NCI-H345 treated with DMSO at 0.1 percent for 48 hours (cell line): ENCODE results near the gene SNAP91.
"Not testable (repeated sequence)": the region's sequence is repeated elsewhere in the genome, so short reads cannot be mapped to it uniquely, and the experiment has no call there.

Source experiments
- DNase-seq: peaks from one replicate; lab custom pipeline; 2025; ENCODE audit not compliant: unreplicated experiment; lab: John Stamatoyannopoulos, UW

SNAP91 gene

DNA sequence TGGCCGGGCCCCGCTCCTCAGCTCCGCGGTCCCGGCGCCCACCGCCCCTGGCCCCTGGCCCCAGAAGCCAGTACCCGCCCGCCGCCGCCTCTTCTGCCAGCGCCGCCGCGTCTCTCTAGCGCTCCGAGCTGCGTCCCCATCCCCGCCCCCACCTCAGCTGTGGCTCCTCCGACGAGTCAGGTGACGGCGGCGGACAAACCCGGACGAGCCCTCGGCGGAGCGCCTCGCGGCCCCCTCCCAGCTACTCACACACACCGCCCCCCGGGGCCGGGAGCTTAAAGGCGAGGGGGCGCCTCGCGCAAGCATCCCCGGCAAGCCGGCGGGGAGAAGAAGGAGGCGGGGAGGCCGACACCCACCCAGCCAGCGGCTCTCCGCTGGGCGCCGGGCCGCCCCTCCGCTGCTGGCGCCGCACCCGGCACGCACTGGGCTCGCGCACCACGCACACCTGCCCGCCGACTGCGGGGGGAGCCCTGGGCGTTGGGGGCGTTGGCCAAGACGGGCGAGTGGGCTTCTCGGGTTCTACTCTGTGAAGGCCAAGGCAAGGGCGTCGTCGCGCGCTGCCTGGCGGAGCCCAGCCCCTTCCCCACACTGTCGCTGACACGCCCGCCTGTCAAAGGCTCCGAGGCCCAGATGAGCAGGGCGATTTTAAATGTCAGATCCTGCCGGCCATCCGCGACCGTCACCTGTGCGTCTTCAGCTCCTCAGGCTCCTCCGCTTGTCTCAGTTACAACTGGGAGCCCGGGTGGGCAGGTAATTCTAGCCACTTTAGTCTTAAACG is at the start of gene SNAP91:
Gene SNAP91, minus strand, starts transcription at position 132 of the 778 bp plus-strand sequence. CDS start 1,174 bp downstream, outside the sequence.
- peak; percentile 63 for DNase-seq

DNA sequence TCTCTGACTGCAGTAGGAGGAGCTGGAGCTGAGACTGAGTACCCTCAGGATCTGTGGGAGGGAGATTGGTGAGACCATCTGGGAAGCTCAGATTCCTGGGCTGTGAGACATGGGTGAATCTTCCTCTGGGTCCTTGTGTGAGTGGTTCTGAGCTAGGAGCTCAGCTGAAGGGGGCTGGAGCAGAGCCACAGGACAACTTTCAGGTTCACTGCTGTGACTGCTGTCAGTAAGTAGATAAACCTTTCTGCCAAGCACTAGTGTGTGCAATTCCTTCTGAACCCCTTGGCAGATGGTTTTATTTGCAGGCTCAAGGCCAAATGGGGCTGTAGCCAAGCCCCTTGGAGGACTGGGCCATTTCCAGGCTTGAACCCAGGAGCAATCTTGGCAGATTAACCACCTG is 49.6 kb upstream of the SNAP91 start:
- DNase-seq = no peak

- DNase-seq = no peak
These were observed 48.1 kb upstream of the SNAP91 start for GRCh38 chr6:83757021-83757420.

- no peak for DNase-seq
These were observed 47.7 kb upstream of the SNAP91 start for GRCh38 chr6:83756565-83756964.

DNA sequence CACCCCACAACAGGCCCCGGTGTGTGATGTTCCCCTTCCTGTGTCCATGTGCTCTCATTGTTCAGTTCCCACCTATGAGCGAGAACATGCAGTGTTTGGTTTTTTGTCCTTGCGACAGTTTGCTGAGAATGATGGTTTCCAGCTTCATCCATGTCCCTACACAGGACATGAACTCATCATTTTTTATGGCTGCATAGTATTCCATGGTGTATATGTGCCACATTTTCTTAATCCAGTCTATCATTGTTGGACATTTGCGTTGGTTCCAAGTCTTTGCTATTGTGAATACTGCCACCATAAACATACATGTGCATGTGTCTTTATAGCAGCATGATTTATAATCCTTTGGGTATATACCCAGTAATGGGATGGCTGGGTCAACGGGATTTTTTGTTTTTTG is 43.5 kb upstream of the SNAP91 start:
- DNase-seq = not testable (repeated sequence)

- no peak for DNase-seq
These were observed 32.2 kb upstream of the SNAP91 start for GRCh38 chr6:83741089-83741488.

DNA sequence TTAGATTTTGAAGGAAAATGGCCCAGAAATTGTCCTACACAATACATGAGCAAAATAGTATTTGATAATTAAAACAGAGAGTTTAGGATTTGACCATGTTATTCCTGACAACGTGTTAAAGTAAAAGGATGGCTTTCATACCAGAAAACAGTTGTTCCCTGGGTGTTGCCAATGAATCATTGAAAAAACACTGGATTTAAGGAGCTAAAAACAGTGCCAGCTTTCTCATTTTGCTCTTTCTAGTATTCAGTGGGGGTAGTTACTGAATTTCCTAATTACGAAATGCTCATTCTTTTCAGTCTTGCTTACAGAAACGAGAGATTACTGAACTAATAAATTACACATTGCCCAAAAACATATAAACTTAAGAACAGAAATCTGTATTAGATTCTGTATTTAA is 26.6 kb upstream of the SNAP91 start:
- no peak for DNase-seq

DNA sequence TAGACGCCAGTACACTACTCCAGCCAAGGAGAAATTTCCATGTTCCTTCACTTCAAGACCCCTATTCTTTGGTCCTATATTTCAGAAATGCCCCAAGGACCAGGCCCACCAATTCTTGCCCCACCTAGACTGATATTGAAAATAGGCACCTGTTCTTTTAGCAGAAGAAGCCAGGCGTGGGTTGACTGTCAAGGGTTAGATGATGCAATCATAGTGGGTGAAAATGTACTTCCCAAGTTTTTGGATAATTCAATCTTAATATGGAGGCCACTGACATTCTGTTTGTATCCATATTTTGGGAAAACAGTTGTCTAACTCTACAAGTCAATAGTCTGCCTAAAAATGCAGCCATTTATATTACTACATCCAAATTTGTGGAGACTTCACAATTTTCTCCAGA is 21.0 kb upstream of the SNAP91 start:
- no peak for DNase-seq

GRCh38 chr6:83722876-83723275 is 14.0 kb upstream of the SNAP91 start:
- DNase-seq = no peak

DNA sequence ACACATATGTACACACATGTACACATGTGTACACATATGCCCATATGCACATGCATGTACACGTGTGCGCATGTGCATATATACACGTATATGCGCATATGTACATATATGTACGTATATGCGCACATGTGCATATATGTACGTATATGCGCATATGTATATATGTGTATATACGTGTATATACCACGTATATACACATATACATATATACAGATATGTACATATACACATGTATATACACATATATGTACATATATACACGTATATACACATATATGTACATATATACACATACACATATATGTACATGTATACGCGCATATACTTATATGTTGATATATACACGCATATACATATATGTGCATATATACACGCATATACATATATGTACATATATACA is 8.9 kb upstream of the SNAP91 start:
- no peak for DNase-seq

- no peak for DNase-seq
These were observed 3.1 kb upstream of the SNAP91 start for GRCh38 chr6:83711958-83712357.

DNA sequence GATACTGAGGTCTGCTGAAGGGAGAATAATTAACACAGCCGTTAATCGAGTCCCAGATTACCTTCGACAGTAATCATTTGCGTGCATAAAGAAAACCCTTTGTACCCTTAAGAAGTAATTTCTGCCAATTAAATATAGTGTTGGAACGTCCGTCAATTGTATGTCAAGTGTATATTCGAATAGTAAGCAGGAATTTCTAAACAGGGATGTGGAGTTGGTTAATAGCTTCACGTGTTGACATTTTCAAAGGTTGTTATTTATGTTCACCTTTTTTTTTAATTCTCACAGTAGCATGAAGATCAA is 798 bp upstream of the SNAP91 start:
- DNase-seq = no peak

GRCh38 chr6:83708546-83708969 is 343 bp downstream of the SNAP91 start:
- peak; percentile 10 for DNase-seq

DNA sequence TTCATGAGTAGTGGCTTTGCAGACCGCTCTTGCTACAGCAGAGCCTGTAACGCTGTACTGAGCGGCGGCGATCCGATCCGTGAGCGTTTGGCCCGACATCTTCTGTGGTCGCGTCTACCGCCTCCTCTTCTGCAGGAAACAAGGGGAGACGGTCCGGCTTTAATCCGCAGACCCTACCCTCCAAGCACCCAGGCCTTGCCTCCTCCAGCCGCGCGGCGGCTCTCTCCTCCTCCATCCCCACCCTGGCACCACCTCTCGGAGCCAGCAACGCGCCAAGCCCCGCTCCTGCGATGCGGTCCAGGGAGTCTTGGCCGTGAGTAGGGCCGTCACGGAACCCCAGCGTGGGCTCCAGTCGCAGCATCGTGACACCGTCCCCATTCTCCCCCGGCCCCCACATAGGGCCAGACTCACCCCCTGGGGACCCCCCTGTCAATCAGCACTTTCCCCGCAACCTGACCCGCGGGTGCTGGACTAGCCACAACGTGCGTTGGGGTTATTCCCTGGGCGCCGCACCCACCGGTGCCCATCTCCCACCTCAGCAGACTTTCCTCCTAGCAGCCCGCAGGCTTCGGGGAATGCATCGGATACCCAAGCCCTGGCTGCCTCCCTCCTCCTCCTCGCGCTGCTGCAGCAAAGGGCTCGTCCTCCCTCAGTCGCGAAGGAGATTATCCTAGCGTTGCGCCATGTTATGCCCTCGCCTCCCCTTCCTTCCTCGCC is 914 bp downstream of the SNAP91 start:
- DNase-seq = no peak

DNA sequence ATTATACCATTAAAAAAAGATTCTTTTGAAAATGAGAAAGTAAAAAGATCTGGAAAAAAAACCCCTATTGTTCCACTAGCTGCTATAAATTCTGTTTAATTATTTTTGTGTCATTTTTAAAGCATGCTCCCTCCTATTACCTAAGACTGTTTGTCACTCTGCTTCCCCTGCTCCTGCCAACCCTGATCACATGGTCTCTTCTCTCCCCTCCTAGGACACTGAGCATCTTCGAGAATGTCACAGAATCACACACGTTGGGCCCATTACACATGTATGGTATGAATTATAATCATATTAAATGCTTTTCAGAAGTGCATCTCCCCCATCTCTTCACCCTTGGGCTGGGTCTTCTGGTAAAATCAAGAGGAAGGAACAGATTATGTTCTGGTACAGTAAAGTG is 6.2 kb downstream of the SNAP91 start:
- DNase-seq = no peak

DNA sequence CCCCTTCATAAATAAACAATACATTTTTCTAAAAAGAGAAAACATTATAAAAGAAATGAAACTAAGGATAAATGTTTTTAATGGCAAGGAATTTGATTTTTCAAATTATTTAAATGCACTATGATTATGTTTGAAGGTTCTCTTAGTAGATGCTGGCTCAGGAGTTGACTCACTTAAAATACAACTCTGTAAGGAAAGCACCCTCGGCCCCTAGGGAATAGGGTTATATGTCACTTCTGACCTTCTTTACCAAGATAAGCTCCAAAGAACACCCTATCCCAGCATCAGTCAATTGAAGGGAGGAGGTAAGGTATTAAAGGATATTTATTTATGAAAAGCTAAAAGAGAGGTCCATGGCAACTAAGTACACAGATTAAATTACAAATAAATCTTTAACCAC is 6.8 kb downstream of the SNAP91 start:
- DNase-seq = no peak

GRCh38 chr6:83696674-83697073 is 12.2 kb downstream of the SNAP91 start:
- DNase-seq = no peak

GRCh38 chr6:83685481-83685880 is 23.4 kb downstream of the SNAP91 start:
- DNase-seq = no peak

GRCh38 chr6:83677791-83678190 is 31.1 kb downstream of the SNAP91 start:
- no peak for DNase-seq

- DNase-seq = no peak
These were observed 70.9 kb downstream of the SNAP91 start for GRCh38 chr6:83637953-83638352.

DNA sequence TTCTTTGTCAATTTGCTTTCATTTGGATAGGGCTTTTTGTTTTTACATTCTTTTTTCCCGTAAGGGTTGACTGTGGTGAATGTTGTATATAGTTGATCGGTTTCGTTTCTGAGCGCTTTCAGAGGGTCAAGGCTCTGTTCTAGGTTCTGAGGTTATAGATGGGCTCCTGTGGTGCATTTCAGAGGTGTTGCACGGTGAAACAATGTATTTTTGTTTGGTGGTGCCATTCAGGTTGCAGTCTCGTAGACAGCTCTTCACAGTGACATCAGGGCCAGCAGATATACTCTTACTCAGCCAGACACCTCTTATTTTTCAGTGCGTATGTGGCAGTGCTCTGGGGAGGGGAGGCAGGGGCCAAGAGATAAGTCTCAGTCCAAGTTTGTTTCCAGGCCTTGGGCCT is 72.1 kb downstream of the SNAP91 start:
- DNase-seq = no peak

- DNase-seq = no peak
These were observed 75.3 kb downstream of the SNAP91 start for GRCh38 chr6:83633609-83634008.

DNA sequence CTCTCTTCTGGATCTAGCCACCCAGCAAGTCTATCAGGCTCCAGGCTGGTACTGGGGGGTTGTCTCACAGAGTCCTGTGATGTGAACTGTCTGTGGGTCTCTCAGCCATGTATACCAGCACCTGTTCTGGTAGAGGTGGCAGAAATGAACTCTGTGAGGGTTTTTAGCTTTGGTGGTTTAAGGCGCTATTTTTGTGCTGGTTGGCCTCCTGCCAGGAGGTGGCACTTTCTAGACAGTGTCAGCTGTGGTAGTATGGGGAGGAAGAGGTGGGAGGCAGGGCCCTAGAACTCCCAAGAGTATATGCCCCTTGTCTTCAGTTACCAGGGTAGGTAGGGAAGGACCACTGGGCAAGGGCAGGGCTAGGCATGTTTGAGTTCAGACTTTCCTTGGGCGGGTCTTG is 75.8 kb downstream of the SNAP91 start:
- no peak for DNase-seq
